Fibroblast of skin of left quadriceps (primary cell): ENCODE measurements around the gene TRIM71.

Experiments
- DNase-seq, 2 experiments: peaks; one replicate each; pipeline ENCODE4 v3.0.0-alpha.2; 2013; ENCODE audit warnings: low read depth in 2 of 2

The TRIM71 gene

DNA sequence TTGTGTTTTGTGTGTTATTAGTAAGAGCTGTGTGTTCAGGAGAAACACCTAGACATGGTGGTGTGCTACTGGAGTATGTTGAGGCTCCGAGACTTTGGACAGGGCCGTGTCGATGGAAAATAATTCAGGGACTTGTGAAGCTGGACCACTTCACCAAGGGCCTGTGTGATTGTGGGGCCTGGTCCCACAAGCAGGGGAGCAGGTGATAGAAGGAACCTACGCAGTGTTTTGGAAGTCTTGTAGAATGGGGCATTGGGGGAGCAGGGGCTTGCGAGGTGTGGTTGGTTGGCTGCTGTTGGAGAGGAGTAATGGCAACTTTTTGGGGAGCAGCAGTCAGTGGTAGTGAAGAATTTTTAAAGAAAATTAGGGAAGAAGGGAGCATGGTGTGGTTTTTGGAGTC, 48.7 kb downstream of the TRIM71 start:
- no peak for DNase-seq

GRCh38 chr3:32867954-32868353, 50.2 kb downstream of the TRIM71 start:
- DNase-seq = no peak

GRCh38 chr3:32868719-32869512, 51.1 kb downstream of the TRIM71 start:
- DNase-seq = no peak

- DNase-seq = no peak
Observed at GRCh38 chr3:32869513-32870047, 51.8 kb downstream of the TRIM71 start.

DNA sequence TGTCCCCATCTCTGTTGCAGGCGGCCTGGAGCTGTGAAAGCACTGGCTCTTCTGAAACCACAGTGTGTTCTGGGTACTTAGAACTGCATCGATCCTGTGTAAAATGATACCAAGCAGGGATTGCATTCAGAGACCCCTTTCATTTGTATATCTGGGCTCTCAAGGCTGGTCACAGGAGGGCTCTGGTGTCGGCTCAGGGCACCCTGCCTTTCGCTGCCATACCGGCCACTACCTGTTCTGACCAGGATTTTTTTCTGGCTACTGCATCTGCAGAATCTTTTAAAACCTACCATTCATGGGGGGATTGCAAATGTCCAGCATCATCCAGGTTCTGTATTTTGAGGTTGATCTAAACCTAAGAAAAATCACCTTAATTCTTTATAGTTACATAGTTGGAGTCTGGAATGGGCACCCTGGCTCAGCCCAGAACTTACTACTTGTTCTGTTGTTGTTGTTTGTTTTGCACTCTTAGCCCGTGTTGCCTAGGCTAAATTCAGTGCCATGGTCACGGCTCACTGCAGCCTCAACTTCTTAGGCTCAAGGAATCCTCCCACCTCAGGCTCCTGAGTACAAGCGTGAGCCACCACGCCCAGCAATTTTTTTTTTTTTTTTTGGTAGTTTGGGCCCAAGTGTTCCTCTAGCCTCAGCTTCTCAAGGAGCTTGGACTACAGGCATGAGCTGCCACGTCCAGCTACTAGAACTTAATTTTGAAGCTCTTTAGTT, 52.7 kb downstream of the TRIM71 start:
- no peak for DNase-seq

GRCh38 chr3:32871273-32871672, 53.5 kb downstream of the TRIM71 start:
- no peak for DNase-seq

DNA sequence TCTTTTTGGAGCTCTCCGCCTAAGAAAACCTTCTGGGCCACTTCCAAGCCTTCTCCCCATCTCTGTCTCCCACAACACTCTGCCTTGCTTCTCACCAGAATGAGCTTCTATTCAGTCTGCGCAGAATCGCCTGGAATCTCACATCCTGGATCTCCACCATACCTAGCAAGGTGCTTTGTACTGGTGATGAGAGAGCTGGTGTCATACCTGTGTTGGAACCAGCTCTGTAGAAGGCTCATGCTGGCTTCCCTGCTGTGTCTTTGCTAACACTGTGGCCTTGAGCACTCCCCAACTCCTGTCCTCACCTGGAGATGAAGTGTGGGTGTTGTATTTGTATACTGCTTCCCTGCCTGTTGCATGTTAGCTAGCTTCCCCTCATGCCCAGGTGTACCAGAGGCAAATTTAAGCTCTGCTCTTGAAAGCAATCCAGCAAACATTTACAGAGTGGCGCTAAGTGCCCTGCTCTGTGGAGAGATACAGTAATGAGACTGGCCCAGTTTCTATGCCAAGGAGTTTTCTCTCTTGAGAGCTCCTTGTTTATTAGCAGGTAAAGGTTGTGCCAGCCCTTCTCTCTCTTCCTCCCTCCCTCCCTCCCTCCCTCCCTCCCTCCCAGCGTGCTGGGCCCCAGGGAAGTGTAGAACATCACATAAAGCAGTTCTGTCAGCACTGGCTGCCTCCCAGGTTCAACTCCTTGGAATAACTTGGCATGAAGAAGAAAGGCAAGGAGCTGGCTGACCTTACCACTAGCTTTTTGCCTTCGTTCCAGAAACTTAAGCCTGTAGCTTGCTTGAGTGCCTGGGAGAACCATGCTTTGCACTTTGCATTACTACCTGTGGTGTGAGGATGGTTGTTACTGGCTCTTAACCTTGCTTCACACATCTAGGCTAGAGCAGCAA, 54.9 kb downstream of the TRIM71 start:
- peak; percentile 11 to 21 for DNase-seq

GRCh38 chr3:32873531-32874130, 55.8 kb downstream of the TRIM71 start:
- DNase-seq = no peak

GRCh38 chr3:32876920-32877319, 59.1 kb downstream of the TRIM71 start:
- DNase-seq = no peak

GRCh38 chr3:32877598-32877997, 59.8 kb downstream of the TRIM71 start:
- DNase-seq = no peak

DNA sequence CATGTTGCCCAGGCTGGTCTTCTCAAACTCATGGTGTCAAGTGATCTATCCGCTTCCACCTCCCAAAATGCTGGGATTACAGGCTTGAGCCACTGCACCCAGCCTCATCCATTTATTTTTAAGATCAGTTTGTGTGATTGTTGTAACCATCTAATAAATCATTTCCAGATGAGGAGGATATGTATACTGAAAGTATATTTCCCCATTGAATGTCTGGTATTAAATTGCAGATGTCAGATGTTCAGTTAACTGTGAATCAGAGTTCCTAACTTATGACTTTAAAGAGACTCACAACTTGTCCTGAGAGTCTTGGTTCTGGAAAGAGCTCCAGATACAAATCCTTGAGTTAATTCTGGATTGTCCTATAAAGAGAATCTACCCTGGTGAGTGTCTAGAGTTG, 62.4 kb downstream of the TRIM71 start:
- peak; percentile 6 to 11 for DNase-seq

DNA sequence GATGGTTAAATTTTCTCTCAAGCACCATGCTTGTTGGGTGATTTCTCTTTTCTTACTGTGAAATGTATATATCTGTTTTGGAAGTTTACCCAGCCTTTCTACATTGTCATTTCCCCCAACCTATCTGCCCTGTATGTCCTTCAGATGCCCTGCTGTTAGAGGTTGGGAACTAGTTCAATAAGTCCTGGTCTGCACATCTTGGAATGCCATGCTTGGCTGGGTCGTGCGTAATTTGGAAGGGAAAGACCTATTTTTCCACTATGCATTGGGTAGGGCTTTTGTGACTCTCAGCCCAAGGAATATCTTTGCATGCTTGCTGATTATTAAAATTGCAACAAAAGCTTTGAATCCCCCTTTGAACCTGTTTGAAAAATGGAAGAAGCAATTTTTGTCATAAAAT, 63.8 kb downstream of the TRIM71 start:
- DNase-seq = no peak

GRCh38 chr3:32882189-32882588, 64.4 kb downstream of the TRIM71 start:
- no peak for DNase-seq

DNA sequence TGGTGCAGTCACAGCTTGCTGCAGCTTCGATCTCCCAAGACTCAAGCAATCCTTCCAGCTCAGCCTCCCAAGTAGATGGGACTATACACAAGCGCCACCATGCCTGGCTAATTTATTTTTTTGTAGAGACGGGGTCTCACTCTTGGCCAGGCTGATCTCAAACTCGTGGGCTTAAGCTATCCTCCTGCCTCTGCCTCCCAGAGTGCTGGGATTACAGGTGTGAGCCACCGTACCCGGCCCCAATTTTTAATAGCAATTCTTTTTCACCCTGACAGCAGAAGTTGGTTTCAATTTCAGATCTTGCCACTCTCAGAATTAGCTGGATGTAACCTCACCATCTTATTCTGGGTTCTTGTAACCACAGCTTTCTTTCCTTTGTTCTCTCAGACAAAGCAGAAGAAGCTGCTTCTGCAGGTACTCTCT, 64.8 kb downstream of the TRIM71 start:
- DNase-seq = no peak

DNA sequence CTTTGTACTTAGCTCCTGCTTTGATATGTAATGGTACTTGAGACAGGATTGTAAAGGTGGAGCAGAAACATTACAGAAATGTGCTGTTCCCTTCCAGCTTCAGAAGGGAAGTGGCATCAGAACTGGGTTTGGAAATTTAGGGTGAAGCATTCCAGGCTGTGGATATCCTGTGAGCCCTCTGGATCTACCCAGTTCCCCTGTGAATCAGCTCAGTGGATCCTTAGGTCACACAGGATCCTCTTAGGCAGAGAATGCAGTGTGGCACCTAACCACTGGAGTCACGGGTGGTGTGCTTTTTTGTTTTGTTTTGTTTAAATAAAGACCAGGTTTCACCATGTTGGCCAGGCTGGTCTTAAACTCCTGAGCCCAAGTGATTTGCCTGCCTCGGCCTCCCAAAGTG, 66.0 kb downstream of the TRIM71 start:
- DNase-seq = no peak

DNA sequence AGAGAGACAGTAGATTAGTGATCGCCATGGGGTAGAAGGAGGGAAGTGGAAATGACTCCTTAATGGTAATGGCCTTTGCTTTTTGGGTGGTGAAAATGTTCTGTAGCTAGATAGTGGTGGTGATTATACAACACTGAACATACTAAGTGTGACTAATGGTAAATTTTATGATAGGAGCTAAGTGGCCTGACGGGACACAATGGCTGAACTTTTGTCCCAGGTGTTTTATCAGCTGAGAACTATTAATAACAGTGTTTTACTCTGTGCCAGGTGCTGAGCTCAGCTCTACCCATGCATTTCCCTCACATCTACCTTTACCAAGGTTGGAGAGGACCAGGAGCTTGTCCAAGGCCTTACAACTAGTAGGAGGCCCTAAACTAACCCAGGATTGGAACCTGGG, 66.8 kb downstream of the TRIM71 start:
- DNase-seq = no peak

DNA sequence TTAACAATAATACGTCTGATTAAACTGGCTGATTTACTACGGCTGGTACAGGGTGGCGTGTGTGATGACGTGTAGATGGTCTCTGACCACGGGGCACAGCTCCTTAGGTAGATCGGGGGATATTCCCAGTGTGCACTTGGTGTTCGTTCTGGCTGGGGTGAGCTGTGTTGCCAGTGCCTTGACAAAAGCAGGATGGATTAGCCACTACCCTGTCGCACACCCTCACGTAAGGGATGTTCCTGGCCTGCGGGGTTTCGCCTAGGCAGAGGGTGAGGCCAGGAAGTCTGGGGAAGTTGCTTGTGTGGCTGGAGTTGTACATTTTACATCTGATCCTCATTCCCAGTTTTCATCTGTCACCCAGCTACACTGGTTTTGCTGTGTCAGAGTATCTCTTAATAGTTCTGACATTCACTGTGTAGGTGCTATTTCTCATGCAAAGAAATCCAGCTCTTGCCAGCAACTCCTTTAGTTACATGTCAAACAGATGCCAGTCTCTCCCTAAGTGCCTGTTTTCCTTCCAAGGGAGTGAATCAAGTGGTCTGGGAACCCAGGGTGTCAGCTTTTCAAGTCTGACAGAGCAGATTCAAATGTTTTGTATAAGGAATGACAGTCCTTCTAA, 67.6 kb downstream of the TRIM71 start:
- no peak for DNase-seq

DNA sequence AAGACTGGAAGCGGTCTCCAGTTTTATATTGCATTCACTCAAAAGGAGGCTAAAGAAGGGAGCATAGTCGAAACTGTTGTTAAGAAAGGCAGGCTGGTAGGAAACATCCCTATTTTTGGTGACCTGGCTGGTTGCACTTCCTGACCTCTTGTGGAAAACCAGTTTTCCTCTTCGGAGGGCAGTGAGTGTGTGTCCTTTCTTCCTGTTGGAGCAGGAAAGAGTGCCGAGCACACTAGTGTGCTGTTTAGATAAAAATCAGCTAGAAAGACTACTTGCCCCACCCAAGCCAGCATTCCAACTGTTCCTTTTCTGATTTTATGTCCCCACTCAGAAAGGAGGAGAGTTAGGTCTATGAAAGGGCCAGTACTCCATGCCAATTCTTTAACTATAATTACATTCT, 68.5 kb downstream of the TRIM71 start:
- no peak for DNase-seq

DNA sequence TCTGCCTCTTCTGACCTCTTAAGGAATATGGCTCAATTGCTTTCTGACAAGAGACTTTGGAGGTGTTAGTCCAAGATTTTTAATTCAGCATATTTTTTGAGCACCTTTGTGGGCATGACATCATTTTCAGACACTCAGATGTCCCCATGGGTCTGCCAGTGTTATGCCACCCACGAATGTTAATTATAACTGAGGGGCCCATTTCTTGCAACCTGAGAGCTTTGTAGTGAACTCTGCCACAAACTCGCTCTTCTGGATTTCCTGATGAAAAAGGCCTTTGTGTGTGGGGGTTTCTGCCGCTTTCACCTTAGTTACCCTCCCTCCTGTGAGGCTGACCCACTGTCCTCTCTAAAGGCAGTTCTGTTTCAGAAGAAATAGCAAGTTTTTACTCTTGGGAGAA, 69.1 kb downstream of the TRIM71 start:
- DNase-seq = no peak

DNA sequence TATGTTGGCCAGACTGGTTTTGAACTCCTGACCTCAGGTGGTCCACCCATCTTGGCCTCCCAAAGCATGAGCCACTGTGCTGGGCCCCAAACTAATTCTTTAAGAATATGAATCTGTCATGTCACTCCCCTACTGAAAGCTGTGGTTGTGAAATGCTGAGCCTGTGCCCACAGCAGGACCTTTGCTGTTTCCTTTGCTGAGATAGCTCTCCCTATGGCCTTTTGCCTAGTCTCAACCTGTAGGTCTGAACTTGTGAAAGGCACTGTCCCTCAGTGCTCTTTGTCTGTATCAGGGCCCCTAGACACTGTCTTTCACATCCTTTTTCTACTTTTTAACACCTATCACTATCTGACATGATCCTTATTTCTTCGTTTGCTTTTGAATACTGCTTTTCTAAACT, 70.9 kb downstream of the TRIM71 start:
- no peak for DNase-seq
